Chondrocyte (in vitro differentiated cells): ENCODE data around the gene RAB3IL1. TPM values are rescaled to one million over a fixed set of nuclear protein-coding genes. Genes with fewer than 3 reads are reported as not detected.

Experiments used
- DNase-seq: peaks from one replicate; pipeline ENCODE4 v3.0.0; 2021; ENCODE audit warnings: mixed read lengths, low spot score
- H3K27ac Mint-ChIP-seq: one replicate; pipeline ENCODE4 v1.8.0; 2021; ENCODE audit warnings: mild to moderate bottlenecking, moderate library complexity, mixed read lengths; ENCODE audit not compliant: unreplicated experiment
- H3K27me3 Mint-ChIP-seq: 2 replicates; pipeline ENCODE4 v1.8.0; 2021; ENCODE audit warnings: low read depth, mixed read lengths
- H3K36me3 Mint-ChIP-seq: 2 replicates; pipeline ENCODE4 v1.8.0; 2021; ENCODE audit warnings: low read depth, mixed read lengths
- H3K4me1 Mint-ChIP-seq: 2 replicates; pipeline ENCODE4 v1.8.0; 2021; ENCODE audit warnings: low read depth, mild to moderate bottlenecking, mixed read lengths
- H3K4me3 Mint-ChIP-seq: one replicate; pipeline ENCODE4 v1.8.0; 2021; ENCODE audit warnings: mild to moderate bottlenecking, moderate library complexity, mixed read lengths; ENCODE audit not compliant: unreplicated experiment
- H3K9me3 Mint-ChIP-seq: 2 replicates; pipeline ENCODE4 v1.8.0; 2021; ENCODE audit warnings: low read depth, mixed read lengths
- CTCF ChIP-seq: fragments of 200-600 bp; sonication (generic); IDR thresholded peaks from 2 replicates; pipeline ENCODE4 v1.5.0; 2021; ENCODE audit warnings: antibody characterized with exemption, mild to moderate bottlenecking, moderate library complexity
- total RNA-seq: library from RNA; stranded (reverse); gene quantifications from 3 replicates; pipeline ENCODE4 v1.2.1, GENCODE V29; 2021

Gene RAB3IL1
- total RNA-seq, 1 donor from 2014 or later = 24.7 TPM

- H3K9me3 Mint-ChIP-seq = no peaks in the 10 kb centered on the region
- no peak for DNase-seq
- H3K4me1 Mint-ChIP-seq = no peaks in the 10 kb centered on the region
- no peaks in the 10 kb centered on the region for H3K27me3 Mint-ChIP-seq
- no peak overlapping the region for H3K4me3 Mint-ChIP-seq
- no peak for TF ChIP-seq CTCF
- H3K36me3 Mint-ChIP-seq = peaks cover 31% of the 10 kb centered on the region
- no peak overlapping the region for H3K27ac Mint-ChIP-seq
These were observed 53.8 kb downstream of the RAB3IL1 start for GRCh38 chr11:61863548-61864081.

- H3K27me3 Mint-ChIP-seq = no peaks in the 10 kb centered on the region
- no peak for TF ChIP-seq CTCF
- H3K4me1 Mint-ChIP-seq = no peaks in the 10 kb centered on the region
- H3K36me3 Mint-ChIP-seq = peaks cover 31% of the 10 kb centered on the region
- no peak overlapping the region for H3K4me3 Mint-ChIP-seq
- H3K9me3 Mint-ChIP-seq = no peaks in the 10 kb centered on the region
- H3K27ac Mint-ChIP-seq = no peak overlapping the region
- peak; percentile 76 for DNase-seq
These were observed 54.4 kb downstream of the RAB3IL1 start for GRCh38 chr11:61862714-61863547.

GRCh38 chr11:61861634-61862033, 55.7 kb downstream of the RAB3IL1 start:
- Mint-ChIP-seq H3K27ac (no peak overlapping the region), H3K36me3 (peaks cover 31% of the 10 kb centered on the region), H3K4me3 (no peak overlapping the region), H3K27me3 (no peaks in the 10 kb centered on the region), H3K9me3 (no peaks in the 10 kb centered on the region), H3K4me1 (no peaks in the 10 kb centered on the region)
- TF ChIP-seq CTCF = no peak
- no peak for DNase-seq

GRCh38 chr11:61860054-61860903, 57.1 kb downstream of the RAB3IL1 start:
- Mint-ChIP-seq H3K4me3 (no peak overlapping the region), H3K36me3 (peaks cover 30% of the 10 kb centered on the region), H3K27ac (no peak overlapping the region), H3K4me1 (no peaks in the 10 kb centered on the region), H3K9me3 (no peaks in the 10 kb centered on the region), H3K27me3 (no peaks in the 10 kb centered on the region)
- TF ChIP-seq CTCF = no peak
- DNase-seq = no peak
